Embryonic facial prominence (tissue), 1 donor: ENCODE results near the gene SNAP29.
"Not testable (repeated sequence)": the region's sequence is repeated elsewhere in the genome, so short reads cannot be mapped to it uniquely, and the experiment has no call there.

Experiments
- DNase-seq: peaks from one replicate; pipeline ENCODE4 v3.0.0-alpha.2; 2016; ENCODE audit errors: extremely low spot score

Gene SNAP29

GRCh38 chr22:20858615-20859416 lies at the start of gene SNAP29, which contains the start of gene PI4KA:
TSS of gene SNAP29 (plus strand) at chr22:20859007. CDS start at chr22:20859111, 104 bp downstream.
TSS of gene PI4KA (minus strand) at chr22:20858811. CDS start at chr22:20858725, 86 bp downstream.
- peak; percentile 92 for DNase-seq

GRCh38 chr22:20809538-20810185 lies 49.1 kb upstream of the SNAP29 start:
- DNase-seq: no peak

DNA sequence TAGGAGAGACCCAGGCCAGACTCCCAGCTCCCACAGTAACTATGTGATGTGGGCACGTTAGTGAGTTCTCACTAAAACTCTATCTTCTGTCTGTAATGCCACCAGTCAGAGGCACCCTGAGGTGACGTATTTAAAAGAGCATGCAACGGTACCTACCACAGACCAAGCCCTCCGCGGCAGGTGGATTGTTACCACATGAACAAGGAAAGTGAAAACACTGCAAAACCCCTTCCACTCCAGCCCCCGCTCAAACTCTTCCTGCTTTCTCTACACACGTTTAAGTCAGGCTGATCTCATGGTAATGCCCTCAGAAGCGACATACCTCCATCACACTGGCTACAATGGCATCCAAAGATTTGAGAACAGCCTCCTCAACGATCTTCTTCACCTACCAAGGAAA lies 48.2 kb upstream of the SNAP29 start:
- no peak for DNase-seq

- DNase-seq: no peak
Measured at GRCh38 chr22:20811171-20811570, 47.6 kb upstream of the SNAP29 start.

GRCh38 chr22:20811971-20812660 lies 46.7 kb upstream of the SNAP29 start:
- DNase-seq: no peak

- DNase-seq: no peak
Measured at GRCh38 chr22:20813056-20813455, 45.8 kb upstream of the SNAP29 start.

DNA sequence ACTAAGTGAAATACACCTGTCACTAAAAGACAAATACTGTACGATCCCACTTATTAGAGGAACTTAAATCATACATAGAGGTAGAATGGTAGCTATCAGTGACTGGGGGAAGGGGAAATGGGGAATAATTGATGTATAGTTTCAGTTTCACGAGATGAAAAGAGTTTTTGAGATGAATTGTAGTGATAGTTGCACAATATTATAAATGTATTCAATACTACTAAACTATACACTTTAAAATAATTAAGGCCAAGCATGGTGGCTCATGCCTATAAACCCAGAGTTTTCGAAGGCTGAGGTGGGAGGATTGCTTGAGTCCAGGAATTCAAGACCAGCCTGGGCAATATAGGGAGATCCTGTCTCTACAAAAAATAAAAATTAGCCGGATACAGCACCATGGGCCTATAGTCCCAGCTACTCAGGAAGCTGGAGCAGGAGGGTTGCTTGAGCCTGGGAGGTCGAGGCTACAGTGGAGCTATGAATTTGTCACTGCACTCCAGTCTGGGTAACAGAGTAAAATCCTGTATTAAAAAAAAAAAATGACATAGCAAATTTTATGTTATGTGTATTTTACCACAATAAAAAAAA lies 44.5 kb upstream of the SNAP29 start:
- no peak for DNase-seq

GRCh38 chr22:20815477-20816050 lies 43.2 kb upstream of the SNAP29 start:
- DNase-seq: no peak

DNA sequence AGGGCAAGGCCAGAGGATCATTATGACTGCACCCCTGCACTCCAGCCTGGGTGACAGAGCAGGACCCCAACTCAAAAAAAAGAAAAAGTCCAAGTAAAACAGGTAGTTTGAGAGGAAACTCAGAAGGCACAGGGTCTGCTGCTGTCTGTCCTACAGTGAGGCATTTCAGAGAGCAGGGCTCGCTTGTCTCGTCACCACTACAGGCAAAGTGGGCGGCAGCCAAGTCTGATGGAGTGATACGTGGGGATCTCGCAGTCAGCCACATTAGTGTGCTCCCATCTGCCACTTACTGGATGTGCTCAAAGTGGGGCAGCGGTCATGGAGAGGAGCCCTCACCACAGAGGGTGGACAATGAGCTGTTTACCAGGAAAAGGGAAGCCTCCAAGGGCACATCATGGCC lies 42.2 kb upstream of the SNAP29 start:
- no peak for DNase-seq

GRCh38 chr22:20818471-20818870 lies 40.3 kb upstream of the SNAP29 start:
- DNase-seq: no peak

DNA sequence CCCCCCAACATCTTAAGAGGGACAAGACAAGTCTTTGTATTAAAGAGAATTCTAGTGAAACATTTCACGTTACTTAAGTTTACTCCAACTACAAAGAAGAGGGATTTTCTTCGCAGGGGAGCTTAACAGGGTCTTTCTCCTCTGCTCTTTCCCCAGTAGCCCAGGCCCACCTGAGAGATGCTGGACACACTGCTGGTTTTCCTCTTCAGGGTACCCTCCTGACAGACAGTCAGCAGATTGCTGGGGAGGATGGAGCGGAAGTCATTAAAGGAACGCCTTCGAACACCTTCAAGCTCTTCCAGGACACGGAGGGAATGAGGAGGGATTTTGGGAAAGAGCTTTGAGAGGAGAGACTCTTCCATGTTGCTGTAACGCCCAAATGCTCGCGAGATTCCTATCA lies 39.3 kb upstream of the SNAP29 start:
- no peak for DNase-seq

DNA sequence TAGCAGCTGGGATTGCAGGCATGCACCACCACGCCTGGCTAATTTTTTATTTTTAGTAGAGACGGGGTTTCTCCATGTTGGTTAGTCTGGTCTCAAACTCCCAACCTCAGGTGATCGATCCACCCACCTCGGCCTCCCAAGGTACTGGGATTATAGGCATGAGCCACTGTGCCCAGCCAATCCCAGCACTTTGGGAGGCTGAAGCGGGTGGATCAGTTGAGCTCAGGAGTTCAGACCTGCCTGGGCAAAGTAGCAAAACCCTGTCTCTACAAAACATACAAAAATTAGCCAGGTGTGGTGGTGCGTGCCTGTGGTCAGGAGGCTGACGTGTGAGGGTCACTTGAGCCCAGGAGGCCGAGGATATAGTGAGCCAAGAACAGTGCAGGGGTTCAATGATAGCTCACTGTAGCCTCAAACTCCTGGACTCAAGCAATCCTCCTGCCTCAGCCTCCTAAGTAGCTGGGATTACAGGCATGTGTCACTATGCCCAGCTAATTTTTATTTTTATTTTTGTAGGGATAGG lies 37.0 kb upstream of the SNAP29 start:
- not testable (repeated sequence) for DNase-seq

- no peak for DNase-seq
Measured at GRCh38 chr22:20822240-20822639, 36.6 kb upstream of the SNAP29 start.

DNA sequence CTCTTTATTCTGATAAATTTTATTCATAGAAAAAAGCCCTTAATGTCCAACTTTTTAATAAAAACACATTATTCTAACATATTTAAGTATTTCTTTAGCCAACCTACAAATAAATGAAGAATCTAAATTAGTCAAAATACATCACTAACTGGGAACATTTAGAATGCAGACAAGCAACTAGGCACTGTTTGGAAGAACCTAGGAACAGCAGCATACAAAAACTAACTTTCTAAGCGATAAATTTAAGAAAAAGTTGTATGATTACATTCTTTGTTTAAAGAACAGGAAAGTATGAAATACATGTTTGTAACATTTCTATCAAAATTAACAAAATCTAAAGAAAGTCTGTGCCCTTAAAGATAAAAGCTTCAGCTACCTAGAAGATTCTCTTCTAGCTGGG lies 35.5 kb upstream of the SNAP29 start:
- no peak for DNase-seq

GRCh38 chr22:20825216-20825615 lies 33.6 kb upstream of the SNAP29 start:
- DNase-seq: not testable (repeated sequence)

DNA sequence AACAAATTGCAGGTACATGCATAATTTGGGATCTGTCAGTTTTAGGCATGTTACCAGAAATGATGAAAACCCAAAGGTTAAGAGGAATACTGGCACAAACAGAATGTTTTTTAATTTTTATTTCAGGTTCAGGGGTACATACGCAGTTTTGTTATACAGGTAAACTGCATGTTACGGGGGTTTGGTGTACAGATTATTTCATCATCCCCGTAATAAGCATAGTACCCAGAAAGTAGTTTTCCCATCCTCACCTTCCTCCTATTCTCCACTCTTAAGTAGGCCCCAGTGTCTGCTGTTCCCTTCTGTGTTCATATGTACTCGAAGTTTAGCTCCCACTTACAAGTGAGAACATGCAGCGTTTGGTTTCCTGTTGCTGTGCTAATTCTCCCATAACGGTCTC lies 33.2 kb upstream of the SNAP29 start:
- no peak for DNase-seq

DNA sequence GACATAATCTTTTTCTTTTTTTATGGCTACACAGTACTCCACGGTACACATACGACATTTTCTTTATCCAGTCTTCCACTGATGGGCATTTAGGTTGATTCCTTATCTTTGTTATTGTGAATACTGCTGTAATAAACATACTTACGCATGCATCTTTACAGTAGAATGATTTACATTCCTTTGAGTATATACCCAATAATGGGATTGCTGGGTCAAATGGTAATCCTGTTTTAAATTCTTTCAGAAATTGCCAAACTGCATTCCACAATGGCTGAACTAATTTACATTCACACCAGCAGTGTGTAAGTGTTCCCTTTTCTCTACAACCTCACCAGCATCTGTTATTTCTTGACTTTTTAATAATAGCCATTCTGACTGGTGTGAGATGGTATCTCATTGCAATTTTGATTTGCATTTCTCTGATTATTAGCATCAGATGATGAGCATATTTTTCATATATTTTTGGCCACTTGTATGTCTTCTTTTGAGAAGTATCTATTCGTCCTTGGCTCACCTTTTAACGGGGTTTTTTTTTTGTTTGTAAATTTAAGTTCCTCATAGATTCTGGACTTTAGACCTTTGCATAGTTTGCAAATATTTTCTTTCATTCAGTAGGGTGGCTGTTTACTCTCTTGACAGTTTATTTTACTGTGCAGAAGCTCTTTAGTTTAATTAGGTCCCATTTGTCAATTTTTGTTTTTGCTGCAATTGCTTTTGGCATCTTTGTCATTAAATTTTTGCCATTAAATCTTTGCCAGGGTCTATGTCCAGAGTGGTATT lies 32.2 kb upstream of the SNAP29 start:
- DNase-seq: not testable (repeated sequence)

DNA sequence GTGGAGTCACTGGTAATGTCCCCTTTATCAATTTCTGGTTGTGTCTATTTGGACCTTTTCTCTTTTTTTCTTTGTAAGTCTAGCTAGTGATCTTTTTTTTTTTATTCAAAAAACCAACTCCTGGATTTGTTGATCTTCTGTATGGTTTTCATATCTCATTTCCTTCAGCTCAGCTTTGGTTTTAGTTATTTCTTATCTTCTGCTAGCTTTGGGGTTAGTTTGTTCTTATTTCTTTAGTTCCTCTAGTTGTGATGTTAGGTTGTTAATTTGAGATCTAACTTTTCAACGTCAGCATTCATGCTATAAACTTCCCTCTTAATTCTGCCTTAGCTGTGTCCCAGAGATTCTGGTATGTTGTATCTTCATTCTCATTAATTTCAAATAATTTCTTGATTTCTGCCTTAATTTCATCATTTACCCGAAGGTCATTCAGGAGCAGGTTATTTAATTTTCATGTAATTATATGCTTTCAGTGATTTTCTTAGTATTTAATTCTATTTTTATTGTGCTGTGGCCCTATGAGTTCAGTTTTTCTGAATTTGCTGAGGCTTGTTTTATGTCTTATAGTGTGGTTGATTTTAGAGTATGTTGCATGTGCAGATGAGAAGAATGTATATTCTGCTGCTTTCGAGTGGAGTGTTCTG lies 29.2 kb upstream of the SNAP29 start:
- no peak for DNase-seq

- DNase-seq: no peak
Measured at GRCh38 chr22:20833225-20833665, 25.6 kb upstream of the SNAP29 start.

DNA sequence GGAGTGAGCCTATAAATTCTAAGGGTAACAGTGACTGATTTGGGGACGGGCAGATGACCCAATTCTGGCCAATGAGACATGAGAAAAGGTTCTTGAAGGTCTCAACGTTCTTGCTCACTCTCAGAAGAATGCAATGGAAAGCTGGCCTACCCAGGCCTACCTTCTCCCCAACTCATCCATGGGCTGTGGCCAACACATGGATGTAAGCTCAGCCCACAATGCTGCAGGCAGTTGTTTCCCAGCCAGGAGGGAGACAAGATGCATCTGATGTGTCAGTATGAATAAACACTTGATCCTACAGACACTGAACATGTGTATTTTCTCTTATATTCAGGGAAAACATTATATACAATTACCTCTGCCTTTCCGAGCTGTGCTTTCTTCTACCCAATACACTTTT lies 24.6 kb upstream of the SNAP29 start:
- no peak for DNase-seq
